ENCODE results near the gene TM9SF1. TPM values are rescaled to one million over a fixed set of nuclear protein-coding genes. Genes with fewer than 3 reads are reported as not detected.
A peak's percentile ranks its signal among the peaks of the same experiment; 100 is the strongest.

Gene TM9SF1
- total RNA-seq, 1 experiment from 2014 or later: 55.5 TPM

DNA sequence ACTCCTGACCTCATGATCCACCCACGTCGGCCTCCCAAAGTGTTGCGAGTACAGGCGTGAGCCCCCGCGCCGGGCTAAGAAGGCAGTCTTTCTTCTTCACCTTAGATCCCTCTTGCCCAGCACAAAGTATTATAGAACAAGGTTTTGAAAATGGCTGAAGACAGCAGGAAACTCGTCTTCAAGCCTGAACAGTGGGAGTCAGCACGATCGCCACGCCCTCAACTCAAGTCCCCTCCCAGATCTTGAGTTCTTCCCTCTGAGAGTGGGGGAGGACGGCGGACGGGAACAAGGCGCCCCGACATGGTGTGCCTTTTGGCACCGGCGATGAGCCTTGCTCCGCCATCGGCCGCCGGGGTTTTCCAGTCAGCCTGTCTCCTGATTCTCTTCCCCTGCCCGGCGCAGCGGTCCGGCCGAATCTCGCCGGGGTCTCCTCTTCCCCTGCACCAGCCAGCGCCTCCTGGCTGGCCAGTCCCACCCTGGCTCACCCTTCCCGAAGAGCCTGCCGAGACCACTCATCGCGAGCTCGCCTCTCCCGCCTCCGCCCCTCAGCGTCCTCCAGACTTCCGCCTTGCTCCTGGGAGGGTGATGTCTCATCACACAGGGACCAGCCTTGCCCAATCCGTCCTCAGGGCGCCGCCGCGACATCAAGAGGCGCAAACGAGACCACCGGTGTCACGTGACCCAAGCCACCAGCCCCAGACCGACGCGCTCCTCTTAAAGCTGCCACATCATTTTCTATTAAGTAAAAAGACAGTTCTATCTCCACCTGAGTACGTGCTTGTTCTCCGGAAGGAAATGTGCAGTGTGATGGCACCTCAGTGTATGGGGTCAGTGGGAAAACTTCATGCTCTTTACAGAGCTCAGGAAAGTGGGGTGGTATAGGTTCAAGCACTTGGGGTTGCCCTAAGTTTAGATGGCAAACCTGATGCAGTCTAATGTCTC lies 18.0 kb upstream of the TM9SF1 start, which contains the start of gene CHMP4A:
Gene CHMP4A, minus strand, starts transcription at position 565 of the 942 bp plus-strand sequence. Its CDS starts 49 bp downstream, at position 516.
- Histone ChIP-seq H3K4me3 (ENCODE audit: low read depth, low read length, poor library complexity, severe bottlenecking) (peak within 1 kb of the TSS; percentile 58), H3K27me3 (replicated peaks; ENCODE audit: insufficient read depth, low read depth, low read length, poor library complexity) (no peaks in the 10 kb centered on the region), H3K4me1 (ENCODE audit: insufficient read depth, low read length, poor library complexity, severe bottlenecking) (peaks cover 9% of the 10 kb centered on the region), H3K27ac (ENCODE audit: low read depth, low read length, poor library complexity, severe bottlenecking) (peak within 1 kb of the TSS; percentile 90), H3K9me3 (ENCODE audit: low read depth, low read length, poor library complexity, severe bottlenecking) (no peaks in the 10 kb centered on the region), H3K36me3 (ENCODE audit: insufficient read depth, low read length, poor library complexity, severe bottlenecking) (peaks cover 28% of the 10 kb centered on the region)
- DNase-seq (ENCODE audit: low spot score): peak; percentile 99
- POLR2A ChIA-PET (ENCODE audit: low non-redundant PET): interaction anchor here (0.9 kb wide), 1 partner anchor 17 kb away, joined by 3 read pairs; the partner anchor contains the start of gene TM9SF1
- CTCF ChIA-PET: no interaction called here
- intact Hi-C loops (cut with micrococcal nuclease; ENCODE audit: unreplicated experiment): loop anchor here (1.0 kb wide), 1 partner anchor 19 kb away; the partner anchor contains the start of genes GMPR2 and NEDD8
- TF ChIP-seq, protein P1, sequence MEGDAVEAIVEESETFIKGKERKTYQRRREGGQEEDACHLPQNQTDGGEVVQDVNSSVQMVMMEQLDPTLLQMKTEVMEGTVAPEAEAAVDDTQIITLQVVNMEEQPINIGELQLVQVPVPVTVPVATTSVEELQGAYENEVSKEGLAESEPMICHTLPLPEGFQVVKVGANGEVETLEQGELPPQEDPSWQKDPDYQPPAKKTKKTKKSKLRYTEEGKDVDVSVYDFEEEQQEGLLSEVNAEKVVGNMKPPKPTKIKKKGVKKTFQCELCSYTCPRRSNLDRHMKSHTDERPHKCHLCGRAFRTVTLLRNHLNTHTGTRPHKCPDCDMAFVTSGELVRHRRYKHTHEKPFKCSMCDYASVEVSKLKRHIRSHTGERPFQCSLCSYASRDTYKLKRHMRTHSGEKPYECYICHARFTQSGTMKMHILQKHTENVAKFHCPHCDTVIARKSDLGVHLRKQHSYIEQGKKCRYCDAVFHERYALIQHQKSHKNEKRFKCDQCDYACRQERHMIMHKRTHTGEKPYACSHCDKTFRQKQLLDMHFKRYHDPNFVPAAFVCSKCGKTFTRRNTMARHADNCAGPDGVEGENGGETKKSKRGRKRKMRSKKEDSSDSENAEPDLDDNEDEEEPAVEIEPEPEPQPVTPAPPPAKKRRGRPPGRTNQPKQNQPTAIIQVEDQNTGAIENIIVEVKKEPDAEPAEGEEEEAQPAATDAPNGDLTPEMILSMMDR (conservative IDR thresholded peaks at IDR 0.05; ENCODE audit: low read depth, low read length): no peak
- TF ChIP-seq EZH2 (IDR thresholded peaks at IDR 0.05; ENCODE audit: borderline replicate concordance, low read depth, low read length, poor library complexity, severe bottlenecking): no peak
- BruUV-seq (replicated peaks): no TSS peak

- POLR2A ChIA-PET (ENCODE audit: low non-redundant PET): no interaction called here
- H3K36me3 ChIP-seq (ENCODE audit: insufficient read depth, low read length, poor library complexity, severe bottlenecking): peaks cover 24% of the 10 kb centered on the region
- no peaks in the 10 kb centered on the region for H3K27me3 ChIP-seq (replicated peaks; ENCODE audit: insufficient read depth, low read depth, low read length, poor library complexity)
- H3K27ac ChIP-seq (ENCODE audit: low read depth, low read length, poor library complexity, severe bottlenecking): no peak overlapping the region
- no peaks in the 10 kb centered on the region for H3K9me3 ChIP-seq (ENCODE audit: low read depth, low read length, poor library complexity, severe bottlenecking)
- TF ChIP-seq EZH2 (IDR thresholded peaks at IDR 0.05; ENCODE audit: borderline replicate concordance, low read depth, low read length, poor library complexity, severe bottlenecking): no peak
- TF ChIP-seq, protein P1 (conservative IDR thresholded peaks at IDR 0.05; ENCODE audit: low read depth, low read length): no peak
- no TSS peak for BruUV-seq (replicated peaks)
- CTCF ChIA-PET: no interaction called here
- intact Hi-C loops (cut with micrococcal nuclease; ENCODE audit: unreplicated experiment): no loop called here
- no peak for DNase-seq (ENCODE audit: low spot score)
- peaks cover 9% of the 10 kb centered on the region for H3K4me1 ChIP-seq (ENCODE audit: insufficient read depth, low read length, poor library complexity, severe bottlenecking)
- no peak overlapping the region for H3K4me3 ChIP-seq (ENCODE audit: low read depth, low read length, poor library complexity, severe bottlenecking)
Observed at GRCh38 chr14:24211311-24211710, 16.1 kb upstream of the TM9SF1 start.

- intact Hi-C loops (cut with micrococcal nuclease; ENCODE audit: unreplicated experiment): no loop called here
- DNase-seq (ENCODE audit: low spot score): no peak
- Histone ChIP-seq H3K27me3 (replicated peaks; ENCODE audit: insufficient read depth, low read depth, low read length, poor library complexity) (no peaks in the 10 kb centered on the region), H3K36me3 (ENCODE audit: insufficient read depth, low read length, poor library complexity, severe bottlenecking) (peaks cover 30% of the 10 kb centered on the region), H3K27ac (ENCODE audit: low read depth, low read length, poor library complexity, severe bottlenecking) (no peak overlapping the region), H3K9me3 (ENCODE audit: low read depth, low read length, poor library complexity, severe bottlenecking) (no peaks in the 10 kb centered on the region), H3K4me3 (ENCODE audit: low read depth, low read length, poor library complexity, severe bottlenecking) (no peak overlapping the region), H3K4me1 (ENCODE audit: insufficient read depth, low read length, poor library complexity, severe bottlenecking) (no peaks in the 10 kb centered on the region)
- CTCF ChIA-PET: no interaction called here
- no peak for TF ChIP-seq EZH2 (IDR thresholded peaks at IDR 0.05; ENCODE audit: borderline replicate concordance, low read depth, low read length, poor library complexity, severe bottlenecking)
- TF ChIP-seq, protein P1 (conservative IDR thresholded peaks at IDR 0.05; ENCODE audit: low read depth, low read length): no peak
- POLR2A ChIA-PET (ENCODE audit: low non-redundant PET): no interaction called here
- BruUV-seq (replicated peaks): no TSS peak
Observed at GRCh38 chr14:24207625-24208024, 12.4 kb upstream of the TM9SF1 start.
